Loucy (cell line): ENCODE results near the gene PDE11A.

Experiments used
- H2AFZ ChIP-seq: fragments of 200-600 bp; sonication (generic); 2 replicates; pipeline ENCODE4 v1.6.0; 2016; ENCODE audit warnings: antibody characterized with exemption, mild to moderate bottlenecking, low read length, moderate library complexity
- H3F3A ChIP-seq: fragments of 200-600 bp; 2 replicates; pipeline ENCODE4 v1.6.0; 2016; ENCODE audit warnings: antibody characterized with exemption, low read depth, mild to moderate bottlenecking
- H3K27me3 ChIP-seq: fragments of 200-600 bp; sonication (generic); 2 replicates; pipeline ENCODE4 v1.6.1; 2014; ENCODE audit warnings: low read length, mild to moderate bottlenecking; ENCODE audit not compliant: insufficient read depth, poor library complexity, severe bottlenecking
- H3K36me3 ChIP-seq: fragments of 200-600 bp; sonication (generic); 2 replicates; pipeline ENCODE4 v1.6.1; 2016; ENCODE audit warnings: low read length; ENCODE audit not compliant: insufficient read depth
- H3K4me1 ChIP-seq: fragments of 200-600 bp; sonication (generic); 2 replicates; pipeline ENCODE4 v1.5.1; 2014; ENCODE audit warnings: low read length, mild to moderate bottlenecking; ENCODE audit not compliant: insufficient read depth, poor library complexity, severe bottlenecking
- H3K4me2 ChIP-seq: fragments of 200-600 bp; sonication (generic); 2 replicates; pipeline ENCODE4 v1.6.0; 2014; ENCODE audit warnings: antibody characterized with exemption, low read length, low read depth, mild to moderate bottlenecking; ENCODE audit not compliant: poor library complexity, severe bottlenecking
- H3K4me3 ChIP-seq: fragments of 200-600 bp; sonication (generic); 2 replicates; pipeline ENCODE4 v1.5.1; 2014; ENCODE audit warnings: low read length, mild to moderate bottlenecking, mixed read lengths; ENCODE audit not compliant: poor library complexity, severe bottlenecking
- H3K79me2 ChIP-seq: fragments of 200-600 bp; sonication (generic); 2 replicates; pipeline ENCODE4 v1.6.1; 2014; ENCODE audit warnings: low read length; ENCODE audit not compliant: insufficient read depth
- H3K9ac ChIP-seq: fragments of 200-600 bp; sonication (generic); 2 replicates; pipeline ENCODE4 v1.6.0; 2014; ENCODE audit warnings: mild to moderate bottlenecking, low read depth, low read length, moderate library complexity; ENCODE audit not compliant: poor library complexity, severe bottlenecking
- H3K9me2 ChIP-seq: fragments of 200-600 bp; sonication (generic); replicated peaks from 2 replicates; pipeline ENCODE4 v1.6.1; 2016; ENCODE audit warnings: low read depth, low read length, mixed read lengths
- H3K9me3 ChIP-seq: fragments of 200-600 bp; sonication (generic); 2 replicates; pipeline ENCODE4 v1.6.1; 2014; ENCODE audit warnings: mild to moderate bottlenecking, antibody characterized with exemption, low read length, low read depth; ENCODE audit not compliant: insufficient read depth
- H4K20me1 ChIP-seq: fragments of 200-600 bp; sonication (generic); 2 replicates; pipeline ENCODE4 v1.6.0; 2014; ENCODE audit warnings: antibody characterized with exemption, low read length, mild to moderate bottlenecking; ENCODE audit not compliant: insufficient read depth, poor library complexity, severe bottlenecking
- CTCF ChIP-seq: fragments of 200-600 bp; sonication (generic); conservative IDR thresholded peaks from 2 replicates; pipeline ENCODE4 v1.5.1; 2014; ENCODE audit warnings: mild to moderate bottlenecking, antibody characterized with exemption, low read length
- EZH2phosphoT487 ChIP-seq: fragments of 200-600 bp; IDR thresholded peaks from 2 replicates; pipeline ENCODE4 v1.6.1; 2018; ENCODE audit warnings: antibody characterized with exemption, mild to moderate bottlenecking, moderate library complexity, borderline replicate concordance

The PDE11A gene

GRCh38 chr2:178066890-178067669 is 5.5 kb downstream of the PDE11A start:
- no peak overlapping the region for H3K9ac ChIP-seq
- H2AFZ ChIP-seq = no peak overlapping the region
- H3K36me3 ChIP-seq = no peaks in the 10 kb centered on the region
- H3K79me2 ChIP-seq = no peaks in the 10 kb centered on the region
- peaks cover 7% of the 10 kb centered on the region for H3K4me1 ChIP-seq
- H3K4me2 ChIP-seq = no peak overlapping the region
- no peaks in the 10 kb centered on the region for H3F3A ChIP-seq
- H3K9me3 ChIP-seq = no peaks in the 10 kb centered on the region
- H3K9me2 ChIP-seq = no peaks in the 10 kb centered on the region
- no peak overlapping the region for H3K4me3 ChIP-seq
- TF ChIP-seq CTCF (no peak), EZH2phosphoT487 (no peak)
- no peaks in the 10 kb centered on the region for H3K27me3 ChIP-seq
- H4K20me1 ChIP-seq = no peaks in the 10 kb centered on the region

GRCh38 chr2:178066324-178066723 is 6.3 kb downstream of the PDE11A start:
- TF ChIP-seq CTCF (no peak), EZH2phosphoT487 (no peak)
- no peaks in the 10 kb centered on the region for H3K27me3 ChIP-seq
- H3K4me3 ChIP-seq = no peak overlapping the region

GRCh38 chr2:178059681-178060080 is 12.9 kb downstream of the PDE11A start:
- H3F3A ChIP-seq = no peaks in the 10 kb centered on the region
- no peak overlapping the region for H3K4me3 ChIP-seq
- TF ChIP-seq CTCF = no peak
- H3K9me2 ChIP-seq = no peaks in the 10 kb centered on the region
- H3K9ac ChIP-seq = no peak overlapping the region
- H3K9me3 ChIP-seq = no peaks in the 10 kb centered on the region
- H3K79me2 ChIP-seq = no peaks in the 10 kb centered on the region
- no peaks in the 10 kb centered on the region for H3K36me3 ChIP-seq
- no peaks in the 10 kb centered on the region for H3K27me3 ChIP-seq
- no peak overlapping the region for H3K4me2 ChIP-seq
- H4K20me1 ChIP-seq = no peaks in the 10 kb centered on the region
- H2AFZ ChIP-seq = peak overlapping the region; percentile 30; the same call in 1 of the 2 replicates
- H3K4me1 ChIP-seq = no peaks in the 10 kb centered on the region

More at GRCh38 chr2:178066324-178066723, 6.3 kb downstream of the PDE11A start:
- no peak overlapping the region for H3K9ac ChIP-seq
- H4K20me1 ChIP-seq = no peaks in the 10 kb centered on the region
- H2AFZ ChIP-seq = no peak overlapping the region
- no peaks in the 10 kb centered on the region for H3K79me2 ChIP-seq
- no peaks in the 10 kb centered on the region for H3K36me3 ChIP-seq
- H3K4me2 ChIP-seq = no peak overlapping the region
- peaks cover 6% of the 10 kb centered on the region for H3K4me1 ChIP-seq
- no peaks in the 10 kb centered on the region for H3F3A ChIP-seq
- no peaks in the 10 kb centered on the region for H3K9me3 ChIP-seq
- H3K9me2 ChIP-seq = no peaks in the 10 kb centered on the region
